ENCODE results near the gene MRGPRE. TPM values are rescaled to one million over a fixed set of nuclear protein-coding genes. Genes with fewer than 3 reads are reported as not detected.
A peak's percentile ranks its signal among the peaks of the same experiment; 100 is the strongest.

MRGPRE gene
- total RNA-seq, 5 donors from 2014 or later (not counting 1 experiment from before 2014, with no cell fraction given), result not detected

- WGBS (ENCODE audit: insufficient coverage), result 50% methylated on average over 3 of the region's 7 CpGs
These were observed 2.6 kb upstream of the MRGPRE start for GRCh38 chr11:3234846-3235245.

GRCh38 chr11:3232956-3233355 lies 739 bp upstream of the MRGPRE start:
- no peaks in the 10 kb centered on the region for H3K4me1 Mint-ChIP-seq
- H3K4me3 ChIP-seq (ENCODE audit: control insufficient read depth in 1 of 2, extremely low read depth in 1 of 2, low read length in 1 of 2), result no peak overlapping the region
- no peaks in the 10 kb centered on the region for H3K4me1 ChIP-seq (ENCODE audit: control insufficient read depth in 1 of 2, extremely low read depth in 1 of 2, insufficient read depth in 2 of 2, low read length in 2 of 2)
- ChIA-PET CTCF (no interaction called here), POLR2A (no interaction called here)
- 96% methylated on average over 14 of the region's 21 CpGs for WGBS (ENCODE audit: insufficient coverage)
- peaks cover 0 to 3% of the 10 kb centered on the region in 2 donors for H3K27me3 Mint-ChIP-seq
- no peaks in the 10 kb centered on the region for H3K9me3 ChIP-seq
- DNase-seq, result no peak
- H3K27ac ChIP-seq (ENCODE audit: low read length), result no peak overlapping the region
- H3K36me3 ChIP-seq (ENCODE audit: control insufficient read depth in 2 of 2, extremely low read depth in 1 of 2, insufficient read depth in 1 of 2, low read length in 1 of 2), result no peaks in the 10 kb centered on the region
- no peak overlapping the region for H3K27ac Mint-ChIP-seq
- peaks cover 0 to 31% of the 10 kb centered on the region in 2 experiments for H3K27me3 ChIP-seq (replicated peaks in 1 of 2; ENCODE audit: control insufficient read depth in 2 of 2, extremely low read depth in 1 of 2, insufficient read depth in 2 of 2, low read length in 1 of 2)
- H3K36me3 Mint-ChIP-seq, result no peaks in the 10 kb centered on the region
- H3K4me3 Mint-ChIP-seq, result no peak overlapping the region
- no peaks in the 10 kb centered on the region for H3K9me3 Mint-ChIP-seq
- no peak for ATAC-seq (replicated peaks in 1 of 4)

More at GRCh38 chr11:3234846-3235245, 2.6 kb upstream of the MRGPRE start:
- peaks cover 0 to 26% of the 10 kb centered on the region in 2 experiments for H3K27me3 ChIP-seq (replicated peaks in 1 of 2; ENCODE audit: control insufficient read depth in 2 of 2, extremely low read depth in 1 of 2, insufficient read depth in 2 of 2, low read length in 1 of 2)
- H3K4me3 ChIP-seq (ENCODE audit: control insufficient read depth in 1 of 2, extremely low read depth in 1 of 2, low read length in 1 of 2), result no peak overlapping the region
- H3K27me3 Mint-ChIP-seq, result peaks cover 0 to 3% of the 10 kb centered on the region in 2 donors
- H3K4me1 ChIP-seq (ENCODE audit: control insufficient read depth in 1 of 2, extremely low read depth in 1 of 2, insufficient read depth in 2 of 2, low read length in 2 of 2), result no peaks in the 10 kb centered on the region
- CTCF ChIA-PET, result no interaction called here
- H3K4me1 Mint-ChIP-seq, result no peaks in the 10 kb centered on the region
- no peak overlapping the region for H3K4me3 Mint-ChIP-seq
- H3K27ac ChIP-seq (ENCODE audit: low read length), result no peak overlapping the region
- H3K9me3 Mint-ChIP-seq, result no peaks in the 10 kb centered on the region
- DNase-seq (no peak), ATAC-seq (replicated peaks in 1 of 4) (no peak)
- no peaks in the 10 kb centered on the region for H3K36me3 ChIP-seq (ENCODE audit: control insufficient read depth in 2 of 2, extremely low read depth in 1 of 2, insufficient read depth in 1 of 2, low read length in 1 of 2)
- H3K36me3 Mint-ChIP-seq, result no peaks in the 10 kb centered on the region
- no peak overlapping the region for H3K27ac Mint-ChIP-seq
- POLR2A ChIA-PET, result no interaction called here
- H3K9me3 ChIP-seq, result no peaks in the 10 kb centered on the region

- Mint-ChIP-seq H3K36me3 (no peaks in the 10 kb centered on the region), H3K27ac (no peak overlapping the region), H3K27me3 (peaks cover 3 to 8% of the 10 kb centered on the region in 2 donors), H3K4me1 (no peaks in the 10 kb centered on the region), H3K9me3 (no peaks in the 10 kb centered on the region), H3K4me3 (no peak overlapping the region)
- POLR2A ChIA-PET, result no interaction called here
- no peak for ATAC-seq (replicated peaks in 1 of 4)
- H3K9me3 ChIP-seq, result no peaks in the 10 kb centered on the region
- H3K27me3 ChIP-seq (replicated peaks in 1 of 2; ENCODE audit: control insufficient read depth in 2 of 2, extremely low read depth in 1 of 2, insufficient read depth in 2 of 2, low read length in 1 of 2), result peaks cover 0 to 41% of the 10 kb centered on the region in 2 experiments
- no peaks in the 10 kb centered on the region for H3K4me1 ChIP-seq (ENCODE audit: control insufficient read depth in 1 of 2, extremely low read depth in 1 of 2, insufficient read depth in 2 of 2, low read length in 2 of 2)
- WGBS (ENCODE audit: insufficient coverage), result 66% methylated on average over 5 of the region's 6 CpGs
- CTCF ChIA-PET, result no interaction called here
- no peak for DNase-seq
- no peaks in the 10 kb centered on the region for H3K36me3 ChIP-seq (ENCODE audit: control insufficient read depth in 2 of 2, extremely low read depth in 1 of 2, insufficient read depth in 1 of 2, low read length in 1 of 2)
- H3K4me3 ChIP-seq (ENCODE audit: control insufficient read depth in 1 of 2, extremely low read depth in 1 of 2, low read length in 1 of 2), result no peak overlapping the region
- H3K27ac ChIP-seq (ENCODE audit: low read length), result no peak overlapping the region
These were observed 717 bp downstream of the MRGPRE start for GRCh38 chr11:3231550-3231850.

GRCh38 chr11:3230636-3231549 lies 1.3 kb downstream of the MRGPRE start:
- H3K9me3 ChIP-seq, result no peaks in the 10 kb centered on the region
- POLR2A ChIA-PET, result interaction anchor here in 1 of 2 donors (0.6 kb wide), 1 partner anchor 44 kb away, joined by 5 read pairs; no protein-coding TSS in a partner anchor
- H3K4me1 ChIP-seq (ENCODE audit: control insufficient read depth in 1 of 2, extremely low read depth in 1 of 2, insufficient read depth in 2 of 2, low read length in 2 of 2), result no peaks in the 10 kb centered on the region
- peaks cover 0 to 45% of the 10 kb centered on the region in 2 experiments for H3K27me3 ChIP-seq (replicated peaks in 1 of 2; ENCODE audit: control insufficient read depth in 2 of 2, extremely low read depth in 1 of 2, insufficient read depth in 2 of 2, low read length in 1 of 2)
- Mint-ChIP-seq H3K9me3 (no peaks in the 10 kb centered on the region), H3K27ac (no peak overlapping the region), H3K36me3 (no peaks in the 10 kb centered on the region), H3K27me3 (peaks cover 3 to 10% of the 10 kb centered on the region in 2 donors), H3K4me1 (no peaks in the 10 kb centered on the region), H3K4me3 (no peak overlapping the region)
- DNase-seq (peak in 1 of 35 experiments; percentile 21), ATAC-seq (replicated peaks in 1 of 4) (no peak)
- H3K36me3 ChIP-seq (ENCODE audit: control insufficient read depth in 2 of 2, extremely low read depth in 1 of 2, insufficient read depth in 1 of 2, low read length in 1 of 2), result no peaks in the 10 kb centered on the region
- no peak overlapping the region for H3K4me3 ChIP-seq (ENCODE audit: control insufficient read depth in 1 of 2, extremely low read depth in 1 of 2, low read length in 1 of 2)
- H3K27ac ChIP-seq (ENCODE audit: low read length), result no peak overlapping the region
- CTCF ChIA-PET, result no interaction called here
- 70% methylated on average over 5 of the region's 12 CpGs for WGBS (ENCODE audit: insufficient coverage)

- Mint-ChIP-seq H3K4me1 (no peaks in the 10 kb centered on the region), H3K4me3 (no peak overlapping the region), H3K36me3 (no peaks in the 10 kb centered on the region), H3K27ac (no peak overlapping the region), H3K9me3 (no peaks in the 10 kb centered on the region), H3K27me3 (peaks cover 3 to 10% of the 10 kb centered on the region in 2 donors)
- no peak overlapping the region for H3K4me3 ChIP-seq (ENCODE audit: control insufficient read depth in 1 of 2, extremely low read depth in 1 of 2, low read length in 1 of 2)
- ATAC-seq (replicated peaks in 1 of 4) (no peak), DNase-seq (no peak)
- WGBS (ENCODE audit: insufficient coverage), result 79% methylated on average over 8 of the region's 21 CpGs
- ChIA-PET CTCF (no interaction called here), POLR2A (interaction anchor here in 1 of 2 donors (0.6 kb wide), 1 partner anchor 43 kb away, joined by 5 read pairs; no protein-coding TSS in a partner anchor)
- peaks cover 0 to 53% of the 10 kb centered on the region in 2 experiments for H3K27me3 ChIP-seq (replicated peaks in 1 of 2; ENCODE audit: control insufficient read depth in 2 of 2, extremely low read depth in 1 of 2, insufficient read depth in 2 of 2, low read length in 1 of 2)
- H3K4me1 ChIP-seq (ENCODE audit: control insufficient read depth in 1 of 2, extremely low read depth in 1 of 2, insufficient read depth in 2 of 2, low read length in 2 of 2), result no peaks in the 10 kb centered on the region
- H3K9me3 ChIP-seq, result no peaks in the 10 kb centered on the region
- H3K27ac ChIP-seq (ENCODE audit: low read length), result no peak overlapping the region
- H3K36me3 ChIP-seq (ENCODE audit: control insufficient read depth in 2 of 2, extremely low read depth in 1 of 2, insufficient read depth in 1 of 2, low read length in 1 of 2), result no peaks in the 10 kb centered on the region
These were observed 2.3 kb downstream of the MRGPRE start for GRCh38 chr11:3229673-3230630.

GRCh38 chr11:3228445-3228829 lies 3.8 kb downstream of the MRGPRE start:
- Histone ChIP-seq H3K27me3 (replicated peaks in 1 of 2; ENCODE audit: control insufficient read depth in 2 of 2, extremely low read depth in 1 of 2, insufficient read depth in 2 of 2, low read length in 1 of 2) (peaks cover 0 to 61% of the 10 kb centered on the region in 2 experiments), H3K36me3 (ENCODE audit: control insufficient read depth in 2 of 2, extremely low read depth in 1 of 2, insufficient read depth in 1 of 2, low read length in 1 of 2) (no peaks in the 10 kb centered on the region), H3K4me1 (ENCODE audit: control insufficient read depth in 1 of 2, extremely low read depth in 1 of 2, insufficient read depth in 2 of 2, low read length in 2 of 2) (no peaks in the 10 kb centered on the region), H3K9me3 (no peaks in the 10 kb centered on the region), H3K27ac (ENCODE audit: low read length) (no peak overlapping the region), H3K4me3 (ENCODE audit: control insufficient read depth in 1 of 2, extremely low read depth in 1 of 2, low read length in 1 of 2) (no peak overlapping the region)
- H3K4me3 Mint-ChIP-seq, result no peak overlapping the region
- no peak for DNase-seq
- H3K27me3 Mint-ChIP-seq, result peaks cover 2 to 18% of the 10 kb centered on the region in 2 donors
- H3K36me3 Mint-ChIP-seq, result no peaks in the 10 kb centered on the region
- no peak overlapping the region for H3K27ac Mint-ChIP-seq
- 93% methylated on average over 17 of the region's 23 CpGs for WGBS (ENCODE audit: insufficient coverage)
- ATAC-seq (replicated peaks in 1 of 4), result no peak
- POLR2A ChIA-PET, result no interaction called here
- CTCF ChIA-PET, result no interaction called here
- H3K9me3 Mint-ChIP-seq, result no peaks in the 10 kb centered on the region
- H3K4me1 Mint-ChIP-seq, result peaks cover under 1 to 2% (median under 1%) of the 10 kb centered on the region in 3 donors

All from T-cell (primary cell).